H1 (cell line): ENCODE data around the gene PRXL2B. TPM values are rescaled to one million over a fixed set of nuclear protein-coding genes. Genes with fewer than 3 reads are reported as not detected.

Experiments used
- CTCF ChIA-PET: fragments of 300-600 bp; sonication (Branson Sonifier 250); formaldehyde crosslinking; loops from one replicate; lab custom pipeline; 2021; ENCODE audit not compliant: partially characterized antibody; lab: Charles Lee
- POLR2A ChIA-PET: fragments of 300-600 bp; sonication (Branson Sonifier 250); formaldehyde crosslinking; loops from one replicate; lab custom pipeline; 2021; ENCODE audit warnings: inconsistent platforms; ENCODE audit not compliant: partially characterized antibody; lab: Charles Lee
- DNase-seq, 2 experiments: peaks; one replicate each; pipeline versions ENCODE4 v3.0.0 to v3.0.0-alpha.2; 2010 to 2022; ENCODE audit warnings: low spot score in 2 of 2, low read depth in 1 of 2, mixed read lengths in 1 of 2
- FAIRE-seq: peaks from 2 replicates; lab custom pipeline; 2011; peaks lifted over from hg19 to GRCh38; lab: Jason Lieb, UNC
- H2AFZ ChIP-seq: 2 replicates; pipeline ENCODE4 v1.8.1; 2012; ENCODE audit warnings: low read length, inconsistent platforms
- H2AK5ac ChIP-seq: 2 replicates; pipeline ENCODE4 v1.6.1; 2013; ENCODE audit warnings: low read depth, low read length
- H2BK120ac ChIP-seq: replicated peaks from 2 replicates; pipeline ENCODE3; 2013; ENCODE audit warnings: low read depth, low read length, inconsistent platforms
- H2BK12ac ChIP-seq: 2 replicates; pipeline ENCODE4 v1.6.1; 2013; ENCODE audit warnings: low read depth, low read length
- H2BK15ac ChIP-seq: 2 replicates; pipeline ENCODE4 v1.6.1; 2013; ENCODE audit warnings: low read length
- H2BK20ac ChIP-seq: 2 replicates; pipeline ENCODE4 v1.6.1; 2013; ENCODE audit warnings: low read length
- H2BK5ac ChIP-seq: 2 replicates; pipeline ENCODE4 v1.6.1; 2013; ENCODE audit warnings: low read depth, low read length
- H3K14ac ChIP-seq: 2 replicates; pipeline ENCODE4 v1.6.1; 2013; ENCODE audit warnings: inconsistent platforms; ENCODE audit not compliant: insufficient read length
- H3K18ac ChIP-seq: 2 replicates; pipeline ENCODE4 v1.6.1; 2013; ENCODE audit warnings: low read length; ENCODE audit errors: extremely low read depth
- H3K23ac ChIP-seq: 2 replicates; pipeline ENCODE4 v1.6.1; 2013; ENCODE audit warnings: inconsistent platforms; ENCODE audit not compliant: insufficient read length
- H3K23me2 ChIP-seq: 2 replicates; pipeline ENCODE4 v1.6.1; 2013; ENCODE audit warnings: low read depth, low read length
- H3K27ac ChIP-seq: 2 replicates; pipeline ENCODE4 v1.6.1; 2011; ENCODE audit warnings: low read depth, low read length, inconsistent platforms
- H3K27me3 ChIP-seq, 4 experiments: replicated peaks in 1 of 4; 1 replicate in 1 of 4; 2 replicates in 3 of 4; pipeline versions ENCODE4 v1.6.1 to v1.8.1; 2011 to 2013; ENCODE audit warnings: low read length in 3 of 4, mild to moderate bottlenecking in 3 of 4, inconsistent platforms in 2 of 4, mixed read lengths in 2 of 4, moderate library complexity in 1 of 4; ENCODE audit not compliant: control insufficient read depth in 3 of 4, insufficient read depth in 3 of 4; ENCODE audit errors: extremely low read depth in 1 of 4
- H3K36me3 ChIP-seq, 4 experiments: 2 replicates each; pipeline versions ENCODE4 v1.6.1 to v1.8.1; 2011 to 2013; ENCODE audit warnings: mild to moderate bottlenecking in 4 of 4, low read length in 3 of 4, moderate library complexity in 2 of 4, control low read depth in 1 of 4, inconsistent platforms in 1 of 4; ENCODE audit not compliant: insufficient read depth in 4 of 4, control insufficient read depth in 2 of 4
- H3K4ac ChIP-seq: replicated peaks from 2 replicates; pipeline ENCODE3; 2013; ENCODE audit warnings: low read length, low read depth, mixed read lengths, inconsistent platforms; ENCODE audit not compliant: insufficient read length
- H3K4me1 ChIP-seq, 4 experiments: replicated peaks in 1 of 4; 1 replicate in 1 of 4; 2 replicates in 3 of 4; pipeline versions ENCODE4 v1.6.1 to v1.8.1; 2011 to 2013; ENCODE audit warnings: low read length in 3 of 4, inconsistent platforms in 2 of 4, mixed read lengths in 1 of 4; ENCODE audit not compliant: insufficient read depth in 4 of 4, control insufficient read depth in 3 of 4
- H3K4me2 ChIP-seq, 2 experiments: 2 replicates each; pipeline versions ENCODE4 v1.6.1 to v1.8.1; 2011 to 2013; ENCODE audit warnings: low read depth in 2 of 2, low read length in 2 of 2, control low read depth in 1 of 2, inconsistent platforms in 1 of 2, mild to moderate bottlenecking in 1 of 2; ENCODE audit not compliant: insufficient read depth in 1 of 2
- H3K4me3 ChIP-seq, 4 experiments: fragments of 200-600, 300-600 bp in 1 of 4; sonication (generic), shearing (Covaris generic), sonication (Bioruptor Twin) in 1 of 4; 2 replicates each; pipeline versions ENCODE4 v1.5.1 to v1.8.1; 2011 to 2016; ENCODE audit warnings: low read length in 4 of 4, low read depth in 3 of 4, control low read depth in 2 of 4, inconsistent platforms in 2 of 4, mild to moderate bottlenecking in 2 of 4, mixed read lengths in 1 of 4, moderate library complexity in 1 of 4; ENCODE audit not compliant: insufficient read depth in 2 of 4; ENCODE audit errors: extremely low read depth in 1 of 4
- H3K56ac ChIP-seq: replicated peaks from 2 replicates; pipeline ENCODE3; 2013; ENCODE audit warnings: low read depth, mild to moderate bottlenecking, mixed read lengths, low read length, inconsistent platforms; ENCODE audit not compliant: insufficient read length
- H3K79me1 ChIP-seq: 2 replicates; pipeline ENCODE4 v1.6.1; 2013; ENCODE audit warnings: low read depth, low read length, control low read depth
- H3K79me2 ChIP-seq, 2 experiments: 2 replicates each; pipeline versions ENCODE4 v1.6.1 to v1.8.1; 2012 to 2013; ENCODE audit warnings: low read length in 2 of 2, mild to moderate bottlenecking in 2 of 2, inconsistent platforms in 1 of 2; ENCODE audit not compliant: insufficient read depth in 2 of 2, control insufficient read depth in 1 of 2
- H3K9ac ChIP-seq, 4 experiments: replicated peaks in 1 of 4; 1 replicate in 1 of 4; 2 replicates in 3 of 4; pipeline versions ENCODE4 v1.6.1 to v1.8.1; 2011 to 2013; ENCODE audit warnings: low read depth in 3 of 4, low read length in 3 of 4, control low read depth in 2 of 4, mild to moderate bottlenecking in 2 of 4, moderate library complexity in 2 of 4, inconsistent platforms in 1 of 4; ENCODE audit errors: extremely low read depth in 1 of 4
- H3K9me3 ChIP-seq, 2 experiments: 2 replicates each; pipeline versions ENCODE4 v1.6.1 to v1.8.1; 2012 to 2013; ENCODE audit warnings: mild to moderate bottlenecking in 2 of 2, moderate library complexity in 2 of 2, control low read depth in 1 of 2, inconsistent platforms in 1 of 2, low read depth in 1 of 2, low read length in 1 of 2, mixed read lengths in 1 of 2; ENCODE audit not compliant: insufficient read depth in 2 of 2
- H4K20me1 ChIP-seq, 2 experiments: replicated peaks in 1 of 2; 2 replicates each; pipeline versions ENCODE3 to v1.8.1; 2011 to 2013; ENCODE audit warnings: inconsistent platforms in 2 of 2, low read length in 2 of 2, mild to moderate bottlenecking in 1 of 2; ENCODE audit not compliant: insufficient read depth in 2 of 2, control insufficient read depth in 1 of 2
- H4K5ac ChIP-seq: 2 replicates; pipeline ENCODE4 v1.6.1; 2013; ENCODE audit warnings: low read length, low read depth, mixed read lengths, inconsistent platforms; ENCODE audit not compliant: insufficient read length
- H4K8ac ChIP-seq: 2 replicates; pipeline ENCODE4 v1.8.0; 2013; ENCODE audit warnings: mild to moderate bottlenecking, moderate library complexity, low read length, inconsistent platforms; ENCODE audit not compliant: insufficient read depth; ENCODE audit errors: extremely low read depth
- H4K91ac ChIP-seq: replicated peaks from 2 replicates; pipeline ENCODE3; 2013; ENCODE audit warnings: low read length, mixed read lengths, inconsistent platforms; ENCODE audit not compliant: insufficient read length
- BRCA1 ChIP-seq: IDR thresholded peaks from 2 replicates; pipeline ENCODE4 v1.6.1; 2012; ENCODE audit warnings: low read depth, low read length, improper control_type of control experiment
- CTCF ChIP-seq, 3 experiments: IDR thresholded peaks; 1 replicate in 2 of 3; 2 replicates in 1 of 3; pipeline versions ENCODE4 v1.5.1 to v1.6.1; 2011; ENCODE audit warnings: low read length in 3 of 3, mild to moderate bottlenecking in 3 of 3, inconsistent platforms in 2 of 3, low read depth in 1 of 3, moderate library complexity in 1 of 3; ENCODE audit not compliant: insufficient read depth in 1 of 3; ENCODE audit errors: control extremely low read depth in 1 of 3
- JUND ChIP-seq: IDR thresholded peaks from 2 replicates; pipeline ENCODE4 v1.6.1; 2011; ENCODE audit warnings: mild to moderate bottlenecking, improper control_type of control experiment, low read length
- MAX ChIP-seq: IDR thresholded peaks from 2 replicates; pipeline ENCODE4 v1.6.1; 2012; ENCODE audit warnings: inconsistent platforms
- NANOG ChIP-seq: IDR thresholded peaks from 2 replicates; pipeline ENCODE4 v1.6.1; 2011; ENCODE audit warnings: low read length, low read depth, mild to moderate bottlenecking, inconsistent platforms; ENCODE audit not compliant: insufficient read depth, poor library complexity, severe bottlenecking
- WGBS, 2 experiments: shearing (Covaris generic) in 1 of 2; methylation state at CpG; one replicate each; pipeline versions ENCODE4 v1.1.6 to v1.1.7; 2013 to 2015; ENCODE audit warnings: low lambda C conversion rate in 2 of 2, mixed read lengths in 2 of 2, inconsistent platforms in 1 of 2, low coverage in 1 of 2, missing lambda C conversion rate in 1 of 2; ENCODE audit not compliant: insufficient replicate concordance in 2 of 2, insufficient coverage in 1 of 2, insufficient read length in 1 of 2; ENCODE audit errors: extremely low coverage in 1 of 2, missing lambda C conversion rate in 1 of 2; 5-methylcytosine and 5-hydroxymethylcytosine counted together
- polyA plus RNA-seq, 7 experiments: library from polyadenylated mRNA; depleted of rRNA in 3 of 7; stranded (reverse) in 5 of 7; unstranded in 2 of 7; fragments of >200 nt in 5 of 7; fragments of 200-250 nt in 2 of 7; gene quantifications; 1 replicate in 5 of 7; 2 replicates in 1 of 7; 4 replicates in 1 of 7; pipeline versions ENCODE4 v1.2.1 to v1.2.3, GENCODE V29; 2011 to 2013; ENCODE audit warnings: missing spikeins in 2 of 7, mixed read lengths in 2 of 7
- total RNA-seq: library from RNA; stranded (reverse); fragmentation: NEBNext Ultra II Directional; extraction: Animal tissue kit (Norgen Biotek cat#: 25700); gene quantifications from 2 replicates; pipeline ENCODE4 v1.2.1, GENCODE V29; 2021

PRXL2B gene
- total and polyA plus RNA-seq, 2 of the 8 experiments (the other 6 are each of a cell fraction or from before 2014, with no cell fraction given) = 35.3 to 46.0 TPM

GRCh38 chr1:2632561-2633361 lies 46.2 kb downstream of the PRXL2B start, which contains the start of gene MMEL1:
MMEL1 (minus strand) TSS chr1:2633016; CDS start chr1:2629484, 3,532 bp downstream.
- Histone ChIP-seq H3K27me3 (peaks cover 22 to 38% (median 28%) of the 10 kb centered on the region in 4 experiments), H2BK120ac (peak within 1 kb of the TSS; percentile 66), H3K4me1 (peaks cover 3 to 32% (median 21%) of the 10 kb centered on the region in 4 experiments), H3K27ac (no peak within 1 kb of the TSS; the same call in 1 of the 2 replicates), H3K56ac (no peak within 1 kb of the TSS), H3K9me3 (peaks cover 0 to 4% of the 10 kb centered on the region in 2 experiments; a peak in 1 of 4 replicates), H4K91ac (peak within 1 kb of the TSS; percentile 77), H4K8ac (peak within 1 kb of the TSS; percentile 91)
- TF ChIP-seq NANOG (no peak), JUND (no peak), MAX (0 out of 2 replicates have a peak, but pooled peaks have one; percentile 26), BRCA1 (no peak), CTCF (IDR thresholded peaks at IDR 0.05; ENCODE audit: control extremely low read depth in 1 of 3, insufficient read depth in 1 of 3, low read depth in 1 of 3, low read length in 3 of 3) (no peak)
- TF ChIP-seq, all 59 proteins: peak for 1
- H2BK15ac ChIP-seq = no peak within 1 kb of the TSS
- H2AFZ ChIP-seq = 0 out of 2 replicates have a peak within 1 kb of the TSS, but pooled peaks have one; percentile 2
- no peak within 1 kb of the TSS for H3K4me3 ChIP-seq
- no peaks in the 10 kb centered on the region for H3K79me1 ChIP-seq
- H2AK5ac ChIP-seq = no peak within 1 kb of the TSS; the same call in 1 of the 2 replicates
- DNase-seq (no peak), FAIRE-seq (no peak)
- WGBS, 2 experiments = 71% methylated on average over 13 of the region's 16 CpGs; no CpG with 5 or more reads in 1 of the 2 experiments
- H3K9ac ChIP-seq = no peak within 1 kb of the TSS
- ChIA-PET POLR2A (no interaction called here), CTCF (interaction anchor here (1.2 kb wide), 1 partner anchor 72 kb away, joined by 3 read pairs; no protein-coding TSS in a partner anchor)
- H3K79me2 ChIP-seq = no peaks in the 10 kb centered on the region
- H3K4ac ChIP-seq = no peak within 1 kb of the TSS
- peak within 1 kb of the TSS; percentile 68 for H3K18ac ChIP-seq
- peak within 1 kb of the TSS; percentile 60; the same call in 1 of the 2 replicates for H2BK12ac ChIP-seq
- H3K23ac ChIP-seq = no peak within 1 kb of the TSS
- H3K23me2 ChIP-seq = peaks cover 6% of the 10 kb centered on the region
- no peaks in the 10 kb centered on the region for H3K36me3 ChIP-seq
- H2BK20ac ChIP-seq = peak within 1 kb of the TSS; percentile 32; the same call in 1 of the 2 replicates
- H4K5ac ChIP-seq = no peak within 1 kb of the TSS
- H4K20me1 ChIP-seq = peaks cover 0 to 11% of the 10 kb centered on the region in 2 experiments
- no peak within 1 kb of the TSS for H3K14ac ChIP-seq
- peak within 1 kb of the TSS; percentile 10; the same call in 1 of the 2 replicates for H2BK5ac ChIP-seq
- peak within 1 kb of the TSS; percentile 7 to 25; a peak in 2 of 4 replicates for H3K4me2 ChIP-seq
